Stimulated activated effector memory CD8-positive, alpha-beta T cell treated with anti-CD3 and anti-CD28 coated beads, Interleukin-12 subunit alpha, Interleukin-12 subunit beta, amount 100 ng/mL, for 72 hours (primary cell): ENCODE data around the gene C16orf78.

Source experiments
- ATAC-seq: fragments of 150-1000 bp; cut with Tn5 transposase; 2 replicates; pipeline ENCODE4 v1.10.0; 2021
- DNase-seq, 2 donors: peaks; one replicate each; pipeline ENCODE4 v3.0.0; 2021 to 2022; ENCODE audit warnings: low spot score in 2 of 2
- H3K27ac Mint-ChIP-seq: one replicate; pipeline ENCODE4 v1.8.0; 2022; ENCODE audit warnings: mild to moderate bottlenecking, mixed read lengths
- H3K36me3 Mint-ChIP-seq: one replicate; pipeline ENCODE4 v1.8.0; 2022; ENCODE audit warnings: mild to moderate bottlenecking, mixed read lengths
- H3K4me1 Mint-ChIP-seq: one replicate; pipeline ENCODE4 v1.8.0; 2022; ENCODE audit warnings: mixed read lengths
- H3K4me3 Mint-ChIP-seq: one replicate; pipeline ENCODE4 v1.8.0; 2022; ENCODE audit warnings: mild to moderate bottlenecking, mixed read lengths
- H3K9me3 Mint-ChIP-seq: one replicate; pipeline ENCODE4 v1.8.0; 2022; ENCODE audit warnings: mixed read lengths

Gene C16orf78

GRCh38 chr16:49400611-49401010 is 27.0 kb downstream of the C16orf78 start:
- ATAC-seq = no peak
- peaks cover 5% of the 10 kb centered on the region for H3K9me3 Mint-ChIP-seq
- H3K4me3 Mint-ChIP-seq = no peak overlapping the region
- H3K36me3 Mint-ChIP-seq = no peaks in the 10 kb centered on the region
- DNase-seq = no peak
- no peaks in the 10 kb centered on the region for H3K4me1 Mint-ChIP-seq
- no peak overlapping the region for H3K27ac Mint-ChIP-seq

- no peak overlapping the region for H3K27ac Mint-ChIP-seq
- no peak overlapping the region for H3K4me3 Mint-ChIP-seq
- H3K4me1 Mint-ChIP-seq = no peaks in the 10 kb centered on the region
- DNase-seq (no peak), ATAC-seq (no peak)
- peaks cover 5% of the 10 kb centered on the region for H3K9me3 Mint-ChIP-seq
- no peaks in the 10 kb centered on the region for H3K36me3 Mint-ChIP-seq
Observed at GRCh38 chr16:49405123-49405522, 31.5 kb downstream of the C16orf78 start.

GRCh38 chr16:49405530-49405929 is 31.9 kb downstream of the C16orf78 start:
- no peaks in the 10 kb centered on the region for H3K36me3 Mint-ChIP-seq
- H3K9me3 Mint-ChIP-seq = peaks cover 5% of the 10 kb centered on the region
- no peak overlapping the region for H3K4me3 Mint-ChIP-seq
- no peak overlapping the region for H3K27ac Mint-ChIP-seq
- H3K4me1 Mint-ChIP-seq = no peaks in the 10 kb centered on the region
- no peak for ATAC-seq
- no peak for DNase-seq

- DNase-seq (peak; percentile 30 to 76), ATAC-seq (peak; percentile 75)
- Mint-ChIP-seq H3K27ac (no peak overlapping the region), H3K9me3 (peaks cover 1% of the 10 kb centered on the region), H3K4me3 (no peak overlapping the region), H3K4me1 (no peaks in the 10 kb centered on the region), H3K36me3 (no peaks in the 10 kb centered on the region)
Observed at GRCh38 chr16:49407873-49408550, 34.4 kb downstream of the C16orf78 start.

- Mint-ChIP-seq H3K4me3 (no peak overlapping the region), H3K27ac (no peak overlapping the region), H3K36me3 (no peaks in the 10 kb centered on the region), H3K9me3 (no peaks in the 10 kb centered on the region), H3K4me1 (no peaks in the 10 kb centered on the region)
- DNase-seq (no peak), ATAC-seq (no peak)
Observed at GRCh38 chr16:49409121-49409520, 35.5 kb downstream of the C16orf78 start.

GRCh38 chr16:49410226-49410625 is 36.6 kb downstream of the C16orf78 start:
- no peak for ATAC-seq
- no peaks in the 10 kb centered on the region for H3K4me1 Mint-ChIP-seq
- no peaks in the 10 kb centered on the region for H3K9me3 Mint-ChIP-seq

GRCh38 chr16:49411121-49411970 is 37.7 kb downstream of the C16orf78 start:
- no peaks in the 10 kb centered on the region for H3K4me1 Mint-ChIP-seq
- no peaks in the 10 kb centered on the region for H3K9me3 Mint-ChIP-seq
- no peak overlapping the region for H3K27ac Mint-ChIP-seq
- no peaks in the 10 kb centered on the region for H3K36me3 Mint-ChIP-seq
- ATAC-seq (no peak), DNase-seq (no peak)
- no peak overlapping the region for H3K4me3 Mint-ChIP-seq

More at GRCh38 chr16:49410226-49410625, 36.6 kb downstream of the C16orf78 start:
- H3K36me3 Mint-ChIP-seq = no peaks in the 10 kb centered on the region
- DNase-seq = no peak
- no peak overlapping the region for H3K27ac Mint-ChIP-seq
- no peak overlapping the region for H3K4me3 Mint-ChIP-seq

GRCh38 chr16:49414671-49415070 is 41.1 kb downstream of the C16orf78 start:
- Mint-ChIP-seq H3K9me3 (no peaks in the 10 kb centered on the region), H3K27ac (no peak overlapping the region)
- ATAC-seq = no peak

GRCh38 chr16:49415083-49415482 is 41.5 kb downstream of the C16orf78 start:
- ATAC-seq = no peak
- Mint-ChIP-seq H3K4me3 (no peak overlapping the region), H3K36me3 (no peaks in the 10 kb centered on the region), H3K9me3 (no peaks in the 10 kb centered on the region), H3K4me1 (peaks cover 5% of the 10 kb centered on the region), H3K27ac (no peak overlapping the region)
- no peak for DNase-seq

More at GRCh38 chr16:49414671-49415070, 41.1 kb downstream of the C16orf78 start:
- Mint-ChIP-seq H3K4me1 (peaks cover 3% of the 10 kb centered on the region), H3K4me3 (no peak overlapping the region), H3K36me3 (no peaks in the 10 kb centered on the region)
- DNase-seq = no peak

- H3K27ac Mint-ChIP-seq = no peak overlapping the region
- H3K9me3 Mint-ChIP-seq = no peaks in the 10 kb centered on the region
- peaks cover 5% of the 10 kb centered on the region for H3K4me1 Mint-ChIP-seq
Observed at GRCh38 chr16:49416001-49416675, 42.5 kb downstream of the C16orf78 start.

GRCh38 chr16:49417354-49417753 is 43.8 kb downstream of the C16orf78 start:
- H3K27ac Mint-ChIP-seq = no peak overlapping the region
- H3K4me3 Mint-ChIP-seq = no peak overlapping the region

More at GRCh38 chr16:49416001-49416675, 42.5 kb downstream of the C16orf78 start:
- no peak for DNase-seq
- Mint-ChIP-seq H3K4me3 (no peak overlapping the region), H3K36me3 (no peaks in the 10 kb centered on the region)
- no peak for ATAC-seq

GRCh38 chr16:49419006-49419405 is 45.4 kb downstream of the C16orf78 start:
- Mint-ChIP-seq H3K4me3 (no peak overlapping the region), H3K4me1 (peaks cover 5% of the 10 kb centered on the region), H3K9me3 (no peaks in the 10 kb centered on the region)

More at GRCh38 chr16:49417354-49417753, 43.8 kb downstream of the C16orf78 start:
- peaks cover 5% of the 10 kb centered on the region for H3K4me1 Mint-ChIP-seq
- DNase-seq (no peak), ATAC-seq (no peak)
- H3K36me3 Mint-ChIP-seq = no peaks in the 10 kb centered on the region
- no peaks in the 10 kb centered on the region for H3K9me3 Mint-ChIP-seq

GRCh38 chr16:49419862-49420261 is 46.3 kb downstream of the C16orf78 start:
- Mint-ChIP-seq H3K36me3 (no peaks in the 10 kb centered on the region), H3K4me3 (no peak overlapping the region), H3K9me3 (no peaks in the 10 kb centered on the region), H3K4me1 (peaks cover 5% of the 10 kb centered on the region), H3K27ac (no peak overlapping the region)
- ATAC-seq (peak; percentile 5), DNase-seq (no peak)

More at GRCh38 chr16:49419006-49419405, 45.4 kb downstream of the C16orf78 start:
- Mint-ChIP-seq H3K27ac (no peak overlapping the region), H3K36me3 (no peaks in the 10 kb centered on the region)
- ATAC-seq (no peak), DNase-seq (no peak)

- no peak overlapping the region for H3K27ac Mint-ChIP-seq
- no peaks in the 10 kb centered on the region for H3K36me3 Mint-ChIP-seq
- no peak overlapping the region for H3K4me3 Mint-ChIP-seq
Observed at GRCh38 chr16:49422896-49423295, 49.3 kb downstream of the C16orf78 start.

GRCh38 chr16:49424961-49425360 is 51.4 kb downstream of the C16orf78 start:
- Mint-ChIP-seq H3K27ac (no peak overlapping the region), H3K4me3 (no peak overlapping the region), H3K4me1 (no peaks in the 10 kb centered on the region), H3K36me3 (no peaks in the 10 kb centered on the region), H3K9me3 (peaks cover 6% of the 10 kb centered on the region)
- ATAC-seq (no peak), DNase-seq (no peak)

More at GRCh38 chr16:49422896-49423295, 49.3 kb downstream of the C16orf78 start:
- no peak for ATAC-seq
- DNase-seq = no peak
- H3K9me3 Mint-ChIP-seq = no peaks in the 10 kb centered on the region
- H3K4me1 Mint-ChIP-seq = peaks cover 5% of the 10 kb centered on the region
